ENCODE results near the gene FOLR1. TPM values are rescaled to one million over a fixed set of nuclear protein-coding genes. Genes with fewer than 3 reads are reported as not detected.

The FOLR1 gene
- total RNA-seq, 1 experiment from 2014 or later, result not detected

- no TSS peak for BruUV-seq (replicated peaks)
- Histone ChIP-seq H3K4me3 (ENCODE audit: low read depth in 2 of 2, low read length in 2 of 2) (no peak overlapping the region), H3K9me3 (ENCODE audit: control insufficient read depth, insufficient read depth, low read depth, low read length) (no peaks in the 10 kb centered on the region), H3K27ac (ENCODE audit: low read length) (no peak overlapping the region), H3K36me3 (ENCODE audit: control insufficient read depth, insufficient read depth, low read length) (no peaks in the 10 kb centered on the region), H3K4me1 (ENCODE audit: control insufficient read depth, insufficient read depth, low read length) (no peaks in the 10 kb centered on the region), H3K27me3 (ENCODE audit: control insufficient read depth, insufficient read depth, low read length) (no peaks in the 10 kb centered on the region)
- ChIA-PET CTCF (no interaction called here), POLR2A (no interaction called here)
- intact Hi-C loops (cut with micrococcal nuclease; ENCODE audit: unreplicated experiment) (no loop called here), in situ Hi-C loops (cut with HindIII; ENCODE audit: low pct_unique_long_range_greater_than_20kb, low sequenced_read_pairs) (no loop called here)
- TF ChIP-seq SIN3A (IDR thresholded peaks at IDR 0.05; ENCODE audit: borderline replicate concordance, insufficient read depth, low read depth, low read length) (no peak), POLR2AphosphoS5 (IDR thresholded peaks at IDR 0.05; ENCODE audit: low read depth, low read length) (no peak), REST (IDR thresholded peaks at IDR 0.05; ENCODE audit: insufficient read depth in 1 of 2, low read depth in 2 of 2, low read length in 1 of 2) (no peak), CTCF (IDR thresholded peaks at IDR 0.05) (no peak), TCF7L2 (IDR thresholded peaks at IDR 0.05; ENCODE audit: low read depth, low read length) (no peak)
- ATAC-seq (no peak), DNase-seq (ENCODE audit: low read depth, low spot score) (no peak)
These were observed 17.5 kb upstream of the FOLR1 start for GRCh38 chr11:72174302-72175070.

GRCh38 chr11:72177656-72178055 is 14.3 kb upstream of the FOLR1 start:
- DNase-seq (ENCODE audit: low read depth, low spot score), result no peak
- Histone ChIP-seq H3K27me3 (ENCODE audit: control insufficient read depth, insufficient read depth, low read length) (no peaks in the 10 kb centered on the region), H3K36me3 (ENCODE audit: control insufficient read depth, insufficient read depth, low read length) (no peaks in the 10 kb centered on the region), H3K9me3 (ENCODE audit: control insufficient read depth, insufficient read depth, low read depth, low read length) (no peaks in the 10 kb centered on the region), H3K4me3 (ENCODE audit: low read depth in 2 of 2, low read length in 2 of 2) (no peak overlapping the region), H3K4me1 (ENCODE audit: control insufficient read depth, insufficient read depth, low read length) (no peaks in the 10 kb centered on the region), H3K27ac (ENCODE audit: low read length) (no peak overlapping the region)
- TF ChIP-seq TCF7L2 (IDR thresholded peaks at IDR 0.05; ENCODE audit: low read depth, low read length), result no peak
- no peak for TF ChIP-seq CTCF (IDR thresholded peaks at IDR 0.05)
- TF ChIP-seq REST (IDR thresholded peaks at IDR 0.05; ENCODE audit: insufficient read depth in 1 of 2, low read depth in 2 of 2, low read length in 1 of 2), result no peak
- no peak for TF ChIP-seq POLR2AphosphoS5 (IDR thresholded peaks at IDR 0.05; ENCODE audit: low read depth, low read length)
- no peak for TF ChIP-seq SIN3A (IDR thresholded peaks at IDR 0.05; ENCODE audit: borderline replicate concordance, insufficient read depth, low read depth, low read length)
- in situ Hi-C loops (cut with HindIII; ENCODE audit: low pct_unique_long_range_greater_than_20kb, low sequenced_read_pairs), result no loop called here
- no TSS peak for BruUV-seq (replicated peaks)
- intact Hi-C loops (cut with micrococcal nuclease; ENCODE audit: unreplicated experiment), result no loop called here
- CTCF ChIA-PET, result no interaction called here
- POLR2A ChIA-PET, result no interaction called here
- ATAC-seq, result no peak
